H9 (cell line): ENCODE data around the gene KLF13. TPM values are rescaled to one million over a fixed set of nuclear protein-coding genes. Genes with fewer than 3 reads are reported as not detected.

ENCODE experiments used
- DNase-seq: peaks from one replicate; pipeline ENCODE4 v3.0.0-alpha.2; 2017
- H2AFZ ChIP-seq: one replicate; pipeline ENCODE4 v1.6.1; 2013; ENCODE audit warnings: mild to moderate bottlenecking, low read length, control low read depth, moderate library complexity
- H2AK5ac ChIP-seq: 2 replicates; pipeline ENCODE4 v1.6.1; 2013; ENCODE audit warnings: low read length, control low read depth, mixed read lengths; ENCODE audit not compliant: insufficient read length
- H2BK120ac ChIP-seq: one replicate; pipeline ENCODE4 v1.6.1; 2013; ENCODE audit warnings: low read depth, mild to moderate bottlenecking, low read length, control low read depth, inconsistent platforms; ENCODE audit not compliant: poor library complexity, severe bottlenecking
- H2BK12ac ChIP-seq: 2 replicates; pipeline ENCODE4 v1.6.1; 2013; ENCODE audit warnings: low read length, control low read depth, mixed read lengths, low read depth; ENCODE audit not compliant: insufficient read length
- H2BK15ac ChIP-seq: 2 replicates; pipeline ENCODE4 v1.6.1; 2013; ENCODE audit warnings: low read depth, low read length, control low read depth
- H2BK20ac ChIP-seq: one replicate; pipeline ENCODE4 v1.6.1; 2013; ENCODE audit warnings: low read depth, mild to moderate bottlenecking, low read length, control low read depth, inconsistent platforms; ENCODE audit not compliant: poor library complexity, severe bottlenecking
- H2BK5ac ChIP-seq: 2 replicates; pipeline ENCODE4 v1.6.1; 2013; ENCODE audit warnings: low read length, control low read depth, mixed read lengths; ENCODE audit not compliant: insufficient read length
- H3K14ac ChIP-seq: 2 replicates; pipeline ENCODE4 v1.6.1; 2013; ENCODE audit warnings: low read length, control low read depth; ENCODE audit not compliant: insufficient read depth
- H3K18ac ChIP-seq: 2 replicates; pipeline ENCODE4 v1.6.1; 2013; ENCODE audit warnings: low read depth, mild to moderate bottlenecking, mixed read lengths, low read length, control low read depth; ENCODE audit not compliant: insufficient read length
- H3K23ac ChIP-seq: 2 replicates; pipeline ENCODE4 v1.6.1; 2013; ENCODE audit warnings: low read length, control low read depth, mixed read lengths, low read depth; ENCODE audit not compliant: insufficient read length
- H3K23me2 ChIP-seq: 2 replicates; pipeline ENCODE4 v1.6.1; 2013; ENCODE audit warnings: low read depth, mild to moderate bottlenecking, mixed read lengths, low read length, control low read depth; ENCODE audit not compliant: insufficient read length, poor library complexity, severe bottlenecking
- H3K27ac ChIP-seq: 2 replicates; pipeline ENCODE4 v1.5.1; 2013; ENCODE audit warnings: low read length, control low read depth, mixed read lengths, low read depth; ENCODE audit not compliant: insufficient read length
- H3K27me3 ChIP-seq: 2 replicates; pipeline ENCODE4 v1.6.1; 2013; ENCODE audit warnings: low read length, control low read depth, inconsistent platforms; ENCODE audit not compliant: insufficient read depth
- H3K4ac ChIP-seq: 2 replicates; pipeline ENCODE4 v1.6.1; 2013; ENCODE audit warnings: low read depth, mild to moderate bottlenecking, control low read depth, inconsistent platforms, low read length, moderate library complexity
- H3K4me1 ChIP-seq: 2 replicates; pipeline ENCODE4 v1.6.1; 2013; ENCODE audit warnings: low read length, control low read depth, inconsistent platforms; ENCODE audit not compliant: insufficient read depth
- H3K4me2 ChIP-seq: 2 replicates; pipeline ENCODE4 v1.6.1; 2013; ENCODE audit warnings: low read length, control low read depth, mixed read lengths; ENCODE audit not compliant: insufficient read length, insufficient read depth
- H3K56ac ChIP-seq: 2 replicates; pipeline ENCODE4 v1.6.1; 2013; ENCODE audit warnings: low read depth, mild to moderate bottlenecking, mixed read lengths, low read length, control low read depth; ENCODE audit not compliant: insufficient read length
- H3K79me1 ChIP-seq: 2 replicates; pipeline ENCODE4 v1.6.1; 2013; ENCODE audit warnings: low read depth, mild to moderate bottlenecking, moderate library complexity, low read length, control low read depth, inconsistent platforms; ENCODE audit not compliant: insufficient read depth, poor library complexity, severe bottlenecking
- H3K79me2 ChIP-seq: 2 replicates; pipeline ENCODE4 v1.6.1; 2013; ENCODE audit warnings: low read length, control low read depth, inconsistent platforms; ENCODE audit not compliant: insufficient read depth
- H3K9ac ChIP-seq: 2 replicates; pipeline ENCODE4 v1.6.1; 2013; ENCODE audit warnings: low read length, control low read depth, mixed read lengths; ENCODE audit not compliant: insufficient read length; ENCODE audit errors: extremely low read depth
- H3K9me3 ChIP-seq: one replicate; pipeline ENCODE4 v1.6.1; 2013; ENCODE audit warnings: low read depth, low read length, inconsistent platforms; ENCODE audit not compliant: control insufficient read depth
- H3T11ph ChIP-seq: one replicate; pipeline ENCODE4 v1.6.1; 2013; ENCODE audit warnings: mild to moderate bottlenecking, low read length, control low read depth, inconsistent platforms
- H4K20me1 ChIP-seq: one replicate; pipeline ENCODE4 v1.6.1; 2013; ENCODE audit not compliant: control insufficient read depth, insufficient read length, insufficient read depth
- H4K5ac ChIP-seq: 2 replicates; pipeline ENCODE4 v1.6.1; 2013; ENCODE audit warnings: low read depth, mild to moderate bottlenecking, mixed read lengths, low read length, control low read depth; ENCODE audit not compliant: insufficient read length
- H4K8ac ChIP-seq: replicated peaks from 2 replicates; pipeline ENCODE4 v1.6.1; 2013; ENCODE audit warnings: low read length, control low read depth, mixed read lengths, low read depth; ENCODE audit not compliant: insufficient read length
- H4K91ac ChIP-seq: 2 replicates; pipeline ENCODE4 v1.6.1; 2013; ENCODE audit warnings: low read depth, mild to moderate bottlenecking, moderate library complexity, mixed read lengths, low read length, control low read depth; ENCODE audit not compliant: insufficient read length
- H3K27ac Mint-ChIP-seq, 3 experiments: 2 replicates in 2 of 3; 3 replicates in 1 of 3; pipeline ENCODE4 v1.8.0; 2020 to 2021; ENCODE audit warnings: mixed read lengths in 3 of 3, mild to moderate bottlenecking in 1 of 3, moderate library complexity in 1 of 3
- H3K27me3 Mint-ChIP-seq: 2 replicates; pipeline ENCODE4 v1.8.0; 2021; ENCODE audit warnings: low read depth, mild to moderate bottlenecking, moderate library complexity, mixed read lengths
- H3K36me3 Mint-ChIP-seq, 3 experiments: 2 replicates in 2 of 3; 3 replicates in 1 of 3; pipeline ENCODE4 v1.8.0; 2020 to 2021; ENCODE audit warnings: low read depth in 3 of 3, mixed read lengths in 3 of 3; ENCODE audit not compliant: insufficient read depth in 1 of 3
- H3K4me1 Mint-ChIP-seq, 2 experiments: 2 replicates each; pipeline ENCODE4 v1.8.0; 2020; ENCODE audit warnings: mixed read lengths in 2 of 2
- H3K4me3 Mint-ChIP-seq, 2 experiments: 2 replicates in 1 of 2; 3 replicates in 1 of 2; pipeline ENCODE4 v1.8.0; 2020 to 2021; ENCODE audit warnings: mild to moderate bottlenecking in 2 of 2, mixed read lengths in 2 of 2, moderate library complexity in 1 of 2
- H3K9me3 Mint-ChIP-seq, 2 experiments: 2 replicates in 1 of 2; 3 replicates in 1 of 2; pipeline ENCODE4 v1.8.0; 2020; ENCODE audit warnings: mild to moderate bottlenecking in 2 of 2, mixed read lengths in 2 of 2, moderate library complexity in 1 of 2
- WGBS: extraction: QIAGEN DNeasy Blood & Tissue Kit; methylation state at CpG from one replicate; pipeline ENCODE4 v1.1.7; 2013; ENCODE audit warnings: missing lambda C conversion rate, low lambda C conversion rate, mixed read lengths; ENCODE audit not compliant: insufficient read length; ENCODE audit errors: extremely low coverage; 5-methylcytosine and 5-hydroxymethylcytosine counted together
- total RNA-seq: library from RNA; stranded (reverse); gene quantifications from 2 replicates; pipeline ENCODE4 v1.2.1, GENCODE V29; 2021
- TF ChIP-seq, protein P1 (sequence below): fragments of 200-600 bp; sonication (generic); conservative IDR thresholded peaks from 3 replicates; pipeline ENCODE4 v1.8.0; 2021; ENCODE audit warnings: antibody characterized with exemption, mild to moderate bottlenecking

The KLF13 gene
- total RNA-seq, 1 experiment from 2014 or later = 33.4 TPM

- TF ChIP-seq, protein P1, sequence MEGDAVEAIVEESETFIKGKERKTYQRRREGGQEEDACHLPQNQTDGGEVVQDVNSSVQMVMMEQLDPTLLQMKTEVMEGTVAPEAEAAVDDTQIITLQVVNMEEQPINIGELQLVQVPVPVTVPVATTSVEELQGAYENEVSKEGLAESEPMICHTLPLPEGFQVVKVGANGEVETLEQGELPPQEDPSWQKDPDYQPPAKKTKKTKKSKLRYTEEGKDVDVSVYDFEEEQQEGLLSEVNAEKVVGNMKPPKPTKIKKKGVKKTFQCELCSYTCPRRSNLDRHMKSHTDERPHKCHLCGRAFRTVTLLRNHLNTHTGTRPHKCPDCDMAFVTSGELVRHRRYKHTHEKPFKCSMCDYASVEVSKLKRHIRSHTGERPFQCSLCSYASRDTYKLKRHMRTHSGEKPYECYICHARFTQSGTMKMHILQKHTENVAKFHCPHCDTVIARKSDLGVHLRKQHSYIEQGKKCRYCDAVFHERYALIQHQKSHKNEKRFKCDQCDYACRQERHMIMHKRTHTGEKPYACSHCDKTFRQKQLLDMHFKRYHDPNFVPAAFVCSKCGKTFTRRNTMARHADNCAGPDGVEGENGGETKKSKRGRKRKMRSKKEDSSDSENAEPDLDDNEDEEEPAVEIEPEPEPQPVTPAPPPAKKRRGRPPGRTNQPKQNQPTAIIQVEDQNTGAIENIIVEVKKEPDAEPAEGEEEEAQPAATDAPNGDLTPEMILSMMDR = no peak
- WGBS = no CpG with 5 or more reads among the region's 3 CpGs
Observed at GRCh38 chr15:31408724-31409123, 82.1 kb downstream of the KLF13 start.

More at GRCh38 chr15:31408724-31409123, 82.1 kb downstream of the KLF13 start:
- Histone ChIP-seq H2BK5ac (no peak overlapping the region), H3K18ac (no peak overlapping the region), H3T11ph (no peak overlapping the region), H3K79me2 (no peaks in the 10 kb centered on the region), H4K91ac (no peak overlapping the region), H3K4me1 (no peaks in the 10 kb centered on the region), H3K4me2 (no peak overlapping the region), H3K56ac (no peak overlapping the region), H3K79me1 (no peaks in the 10 kb centered on the region), H2BK120ac (no peak overlapping the region), H3K9me3 (no peaks in the 10 kb centered on the region), H2BK15ac (no peak overlapping the region), H4K8ac (no peak overlapping the region), H3K23ac (no peak overlapping the region), H4K20me1 (no peaks in the 10 kb centered on the region), H2AK5ac (no peak overlapping the region), H4K5ac (no peak overlapping the region), H3K27ac (no peak overlapping the region), H3K23me2 (no peaks in the 10 kb centered on the region), H3K14ac (no peak overlapping the region), H2AFZ (no peak overlapping the region), H3K27me3 (no peaks in the 10 kb centered on the region), H3K4ac (no peak overlapping the region), H3K9ac (no peak overlapping the region), H2BK12ac (no peak overlapping the region), H2BK20ac (no peak overlapping the region)
- no peak overlapping the region for H3K27ac Mint-ChIP-seq
- peaks cover 7 to 8% of the 10 kb centered on the region in 2 experiments; a peak in 2 of 4 replicates for H3K4me1 Mint-ChIP-seq
- H3K9me3 Mint-ChIP-seq = peaks cover 8 to 10% of the 10 kb centered on the region in 2 experiments; a peak in 4 of 5 replicates
- DNase-seq = no peak
- H3K36me3 Mint-ChIP-seq = peaks cover 0 to 4% (median 3%) of the 10 kb centered on the region in 3 experiments; a peak in 3 of 7 replicates
- no peak overlapping the region for H3K4me3 Mint-ChIP-seq
- H3K27me3 Mint-ChIP-seq = peaks cover 6% of the 10 kb centered on the region; the same call in 1 of the 2 replicates
